ENCODE results near the gene NAT14.
"Not testable (repeated sequence)": the region's sequence is repeated elsewhere in the genome, so short reads cannot be mapped to it uniquely, and the experiment has no call there.

The NAT14 gene

GRCh38 chr19:55493645-55494171 is 8.7 kb downstream of the NAT14 start:
- TF ChIP-seq EZH2phosphoT487 (IDR thresholded peaks at IDR 0.05; ENCODE audit: low read length) (no peak), CTCF (IDR thresholded peaks at IDR 0.05; ENCODE audit: low read length) (no peak), EZH2 (optimal IDR thresholded peaks at IDR 0.05; ENCODE audit: low read depth, low read length) (no peak)

GRCh38 chr19:55494172-55494761 is 9.3 kb downstream of the NAT14 start:
- Histone ChIP-seq H3K36me3 (replicated peaks; ENCODE audit: insufficient read depth, low read length) (no peaks in the 10 kb centered on the region), H4K20me1 (ENCODE audit: insufficient read depth, low read length) (no peaks in the 10 kb centered on the region), H3K27me3 (replicated peaks; ENCODE audit: insufficient read depth, low read length) (peaks cover 98% of the 10 kb centered on the region), H3K79me2 (ENCODE audit: low read length) (no peaks in the 10 kb centered on the region), H3K4me3 (ENCODE audit: low read length) (no peak overlapping the region), H3K27ac (ENCODE audit: low read length) (no peak overlapping the region), H3K4me1 (ENCODE audit: low read length) (no peaks in the 10 kb centered on the region), H3K4me2 (ENCODE audit: low read depth, low read length) (no peak overlapping the region), H3F3A (ENCODE audit: insufficient read depth, low read length) (no peaks in the 10 kb centered on the region), H2AFZ (ENCODE audit: low read length) (no peak overlapping the region), H3K9me2 (replicated peaks; ENCODE audit: insufficient read depth, low read length) (no peaks in the 10 kb centered on the region), H3K9ac (ENCODE audit: low read length) (no peak overlapping the region), H3K9me3 (replicated peaks; ENCODE audit: insufficient read depth, low read length) (no peaks in the 10 kb centered on the region)
- DNase-seq: no peak
- TF ChIP-seq EZH2phosphoT487 (IDR thresholded peaks at IDR 0.05; ENCODE audit: low read length) (no peak), EZH2 (optimal IDR thresholded peaks at IDR 0.05; ENCODE audit: low read depth, low read length) (no peak), CTCF (IDR thresholded peaks at IDR 0.05; ENCODE audit: low read length) (no peak)

More at GRCh38 chr19:55493645-55494171, 8.7 kb downstream of the NAT14 start:
- Histone ChIP-seq H3K27ac (ENCODE audit: low read length) (no peak overlapping the region), H3K9me2 (replicated peaks; ENCODE audit: insufficient read depth, low read length) (no peaks in the 10 kb centered on the region), H3K79me2 (ENCODE audit: low read length) (no peaks in the 10 kb centered on the region), H3K4me2 (ENCODE audit: low read depth, low read length) (no peak overlapping the region), H3F3A (ENCODE audit: insufficient read depth, low read length) (no peaks in the 10 kb centered on the region), H2AFZ (ENCODE audit: low read length) (no peak overlapping the region), H3K9me3 (replicated peaks; ENCODE audit: insufficient read depth, low read length) (no peaks in the 10 kb centered on the region), H3K9ac (ENCODE audit: low read length) (no peak overlapping the region), H3K36me3 (replicated peaks; ENCODE audit: insufficient read depth, low read length) (no peaks in the 10 kb centered on the region), H3K4me1 (ENCODE audit: low read length) (no peaks in the 10 kb centered on the region), H4K20me1 (ENCODE audit: insufficient read depth, low read length) (no peaks in the 10 kb centered on the region), H3K27me3 (replicated peaks; ENCODE audit: insufficient read depth, low read length) (peaks cover 96% of the 10 kb centered on the region), H3K4me3 (ENCODE audit: low read length) (no peak overlapping the region)
- no peak for DNase-seq

GRCh38 chr19:55495646-55496349 is 10.8 kb downstream of the NAT14 start:
- no peaks in the 10 kb centered on the region for H3K79me2 ChIP-seq (ENCODE audit: low read length)
- H3K4me2 ChIP-seq (ENCODE audit: low read depth, low read length): no peak overlapping the region
- H4K20me1 ChIP-seq (ENCODE audit: insufficient read depth, low read length): no peaks in the 10 kb centered on the region
- H2AFZ ChIP-seq (ENCODE audit: low read length): no peak overlapping the region
- no peak for DNase-seq
- H3K27ac ChIP-seq (ENCODE audit: low read length): no peak overlapping the region
- H3K9me2 ChIP-seq (replicated peaks; ENCODE audit: insufficient read depth, low read length): no peaks in the 10 kb centered on the region
- no peaks in the 10 kb centered on the region for H3K36me3 ChIP-seq (replicated peaks; ENCODE audit: insufficient read depth, low read length)
- no peaks in the 10 kb centered on the region for H3K9me3 ChIP-seq (replicated peaks; ENCODE audit: insufficient read depth, low read length)
- no peaks in the 10 kb centered on the region for H3K4me1 ChIP-seq (ENCODE audit: low read length)
- no peaks in the 10 kb centered on the region for H3F3A ChIP-seq (ENCODE audit: insufficient read depth, low read length)
- no peak for TF ChIP-seq EZH2 (optimal IDR thresholded peaks at IDR 0.05; ENCODE audit: low read depth, low read length)
- TF ChIP-seq EZH2phosphoT487 (IDR thresholded peaks at IDR 0.05; ENCODE audit: low read length): no peak
- TF ChIP-seq CTCF (IDR thresholded peaks at IDR 0.05; ENCODE audit: low read length): no peak
- H3K27me3 ChIP-seq (replicated peaks; ENCODE audit: insufficient read depth, low read length): peaks cover 98% of the 10 kb centered on the region
- H3K9ac ChIP-seq (ENCODE audit: low read length): no peak overlapping the region
- no peak overlapping the region for H3K4me3 ChIP-seq (ENCODE audit: low read length)

- not testable (repeated sequence) for H3K9ac ChIP-seq (ENCODE audit: low read length); H4K20me1 ChIP-seq (ENCODE audit: insufficient read depth, low read length); H3K79me2 ChIP-seq (ENCODE audit: low read length); H3K36me3 ChIP-seq (replicated peaks; ENCODE audit: insufficient read depth, low read length); H3K4me2 ChIP-seq (ENCODE audit: low read depth, low read length); H3K9me2 ChIP-seq (replicated peaks; ENCODE audit: insufficient read depth, low read length); DNase-seq; H3F3A ChIP-seq (ENCODE audit: insufficient read depth, low read length); H3K4me3 ChIP-seq (ENCODE audit: low read length); H3K9me3 ChIP-seq (replicated peaks; ENCODE audit: insufficient read depth, low read length); H2AFZ ChIP-seq (ENCODE audit: low read length); H3K27ac ChIP-seq (ENCODE audit: low read length); H3K4me1 ChIP-seq (ENCODE audit: low read length)
- peaks cover 98% of the 10 kb centered on the region for H3K27me3 ChIP-seq (replicated peaks; ENCODE audit: insufficient read depth, low read length)
These were observed 11.8 kb downstream of the NAT14 start for GRCh38 chr19:55496820-55497219.

Measured in MM.1S (cell line).